ENCODE results near the gene C15orf61. TPM values are rescaled to one million over a fixed set of nuclear protein-coding genes. Genes with fewer than 3 reads are reported as not detected.
A peak's percentile ranks its signal among the peaks of the same experiment; 100 is the strongest.

The C15orf61 gene
- total RNA-seq, 2 donors from 2014 or later = 13.6 to 15.0 TPM

DNA sequence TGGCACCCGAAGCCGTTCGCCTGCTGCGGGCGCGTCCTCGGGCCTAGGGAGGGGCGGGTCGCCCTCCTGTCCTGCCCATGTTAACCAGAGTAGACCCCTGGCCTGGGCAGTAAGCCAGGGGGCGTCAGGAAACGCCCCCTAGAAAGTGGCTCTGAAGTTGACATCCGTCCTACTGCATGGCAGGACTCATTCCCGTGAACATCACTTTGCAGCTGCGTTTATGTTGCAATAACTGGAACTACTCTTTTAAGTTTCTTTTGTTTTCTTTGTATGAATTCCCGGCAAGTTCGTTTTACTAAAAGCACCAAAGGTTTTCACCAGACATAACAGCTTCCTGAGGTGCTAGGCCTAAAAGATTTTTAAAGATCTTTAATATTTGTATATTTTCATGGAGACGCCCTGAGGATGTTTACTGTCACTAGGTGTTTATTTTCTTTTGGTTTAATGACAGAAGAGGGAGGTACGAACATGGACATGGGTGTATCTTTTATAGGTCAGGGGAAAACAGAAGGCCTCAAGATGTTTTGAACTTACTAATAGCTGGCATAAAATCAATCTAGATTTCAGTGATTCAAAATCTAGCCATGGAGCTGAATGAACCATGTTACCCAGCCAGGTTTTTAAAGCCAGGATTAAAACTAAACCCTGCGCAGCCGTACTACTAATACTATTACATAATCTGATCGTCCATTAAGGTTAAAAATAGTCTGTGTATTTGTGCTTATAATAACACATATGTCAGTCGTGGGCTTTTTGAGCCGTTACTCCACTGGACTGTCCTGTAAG is 1.0 kb downstream of the C15orf61 start:
- H3K27me3 ChIP-seq (replicated peaks; ENCODE audit: insufficient read depth) = no peaks in the 10 kb centered on the region
- TF ChIP-seq, protein P1, sequence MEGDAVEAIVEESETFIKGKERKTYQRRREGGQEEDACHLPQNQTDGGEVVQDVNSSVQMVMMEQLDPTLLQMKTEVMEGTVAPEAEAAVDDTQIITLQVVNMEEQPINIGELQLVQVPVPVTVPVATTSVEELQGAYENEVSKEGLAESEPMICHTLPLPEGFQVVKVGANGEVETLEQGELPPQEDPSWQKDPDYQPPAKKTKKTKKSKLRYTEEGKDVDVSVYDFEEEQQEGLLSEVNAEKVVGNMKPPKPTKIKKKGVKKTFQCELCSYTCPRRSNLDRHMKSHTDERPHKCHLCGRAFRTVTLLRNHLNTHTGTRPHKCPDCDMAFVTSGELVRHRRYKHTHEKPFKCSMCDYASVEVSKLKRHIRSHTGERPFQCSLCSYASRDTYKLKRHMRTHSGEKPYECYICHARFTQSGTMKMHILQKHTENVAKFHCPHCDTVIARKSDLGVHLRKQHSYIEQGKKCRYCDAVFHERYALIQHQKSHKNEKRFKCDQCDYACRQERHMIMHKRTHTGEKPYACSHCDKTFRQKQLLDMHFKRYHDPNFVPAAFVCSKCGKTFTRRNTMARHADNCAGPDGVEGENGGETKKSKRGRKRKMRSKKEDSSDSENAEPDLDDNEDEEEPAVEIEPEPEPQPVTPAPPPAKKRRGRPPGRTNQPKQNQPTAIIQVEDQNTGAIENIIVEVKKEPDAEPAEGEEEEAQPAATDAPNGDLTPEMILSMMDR (IDR thresholded peaks at IDR 0.05) = no peak
- TF ChIP-seq POLR2AphosphoS5 (IDR thresholded peaks at IDR 0.05) = peak; percentile 28
- TF ChIP-seq POLR2A (IDR thresholded peaks at IDR 0.05) = no peak
- H3K4me3 ChIP-seq = peak overlapping the region; percentile 64 to 85
- no peak for DNase-seq (ENCODE audit: low spot score)
- peaks cover 4% of the 10 kb centered on the region for H3K4me1 ChIP-seq (replicated peaks)
- intact Hi-C loops (cut with DNase I) = loop anchor here (5.0 kb wide), 1 partner anchor 315 kb away; no protein-coding TSS in a partner anchor
- WGBS = under 1% methylated on average over 23 of the region's 23 CpGs
- H3K9me3 ChIP-seq = no peaks in the 10 kb centered on the region
- H3K36me3 ChIP-seq = no peaks in the 10 kb centered on the region
- peak overlapping the region; percentile 95 for H3K27ac ChIP-seq

DNA sequence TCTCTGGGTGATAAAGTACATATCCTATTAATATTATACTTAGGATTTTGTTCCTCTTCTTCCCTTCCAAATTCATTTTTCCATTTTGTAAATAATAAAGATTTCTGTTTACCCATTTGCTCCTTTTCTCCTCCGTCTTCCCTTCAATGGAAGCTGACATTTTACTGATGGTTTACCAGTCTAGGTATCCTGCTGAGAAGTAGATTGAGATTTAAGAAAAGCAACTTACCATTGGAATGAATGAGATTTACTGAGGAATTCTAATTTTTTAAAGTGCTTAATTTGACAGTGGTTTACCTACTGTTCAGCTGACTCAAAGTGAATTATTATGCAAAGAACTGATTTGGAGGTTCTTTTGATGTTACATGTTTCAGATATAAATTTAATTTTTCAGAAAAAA is 2.4 kb downstream of the C15orf61 start:
- H3K9me3 ChIP-seq = no peaks in the 10 kb centered on the region
- intact Hi-C loops (cut with DNase I) = loop anchor here (5.0 kb wide), 1 partner anchor 314 kb away; no protein-coding TSS in a partner anchor
- peaks cover 4% of the 10 kb centered on the region for H3K4me1 ChIP-seq (replicated peaks)
- no peak overlapping the region for H3K27ac ChIP-seq
- no peaks in the 10 kb centered on the region for H3K36me3 ChIP-seq
- DNase-seq (ENCODE audit: low spot score) = no peak
- no peaks in the 10 kb centered on the region for H3K27me3 ChIP-seq (replicated peaks; ENCODE audit: insufficient read depth)
- no peak overlapping the region for H3K4me3 ChIP-seq
- TF ChIP-seq POLR2AphosphoS5 (IDR thresholded peaks at IDR 0.05) (no peak), POLR2A (IDR thresholded peaks at IDR 0.05) (no peak)
- TF ChIP-seq, protein P1 (IDR thresholded peaks at IDR 0.05) = no peak
- 73% methylated on average over 1 of the region's 1 CpG for WGBS

DNA sequence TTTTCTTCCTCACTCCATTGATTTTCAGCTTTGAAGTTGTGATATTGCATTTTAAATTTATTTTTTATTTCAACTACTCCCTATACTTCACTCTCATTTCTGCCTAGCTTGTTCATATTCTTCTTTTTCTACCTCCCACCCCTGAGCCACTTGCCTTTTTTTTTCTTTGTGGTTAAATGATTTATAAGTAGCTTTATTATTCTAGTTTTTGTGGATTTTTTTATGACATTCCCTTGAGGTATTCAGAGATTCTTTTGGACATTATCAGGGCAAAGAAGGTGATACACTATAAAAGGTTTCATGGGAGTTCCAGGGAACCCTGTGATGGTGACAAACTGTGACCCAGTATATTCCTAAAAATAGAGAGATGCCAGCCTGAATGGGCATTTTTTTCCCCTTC is 3.3 kb downstream of the C15orf61 start:
- no peak for DNase-seq (ENCODE audit: low spot score)
- Histone ChIP-seq H3K9me3 (no peaks in the 10 kb centered on the region), H3K27ac (no peak overlapping the region), H3K27me3 (replicated peaks; ENCODE audit: insufficient read depth) (no peaks in the 10 kb centered on the region), H3K36me3 (no peaks in the 10 kb centered on the region), H3K4me3 (no peak overlapping the region), H3K4me1 (replicated peaks) (peaks cover 4% of the 10 kb centered on the region)
- intact Hi-C loops (cut with DNase I) = loop anchor here (5.0 kb wide), 1 partner anchor 313 kb away; no protein-coding TSS in a partner anchor
- TF ChIP-seq, protein P1 (IDR thresholded peaks at IDR 0.05) = no peak
- TF ChIP-seq POLR2A (IDR thresholded peaks at IDR 0.05) (no peak), POLR2AphosphoS5 (IDR thresholded peaks at IDR 0.05) (no peak)

DNA sequence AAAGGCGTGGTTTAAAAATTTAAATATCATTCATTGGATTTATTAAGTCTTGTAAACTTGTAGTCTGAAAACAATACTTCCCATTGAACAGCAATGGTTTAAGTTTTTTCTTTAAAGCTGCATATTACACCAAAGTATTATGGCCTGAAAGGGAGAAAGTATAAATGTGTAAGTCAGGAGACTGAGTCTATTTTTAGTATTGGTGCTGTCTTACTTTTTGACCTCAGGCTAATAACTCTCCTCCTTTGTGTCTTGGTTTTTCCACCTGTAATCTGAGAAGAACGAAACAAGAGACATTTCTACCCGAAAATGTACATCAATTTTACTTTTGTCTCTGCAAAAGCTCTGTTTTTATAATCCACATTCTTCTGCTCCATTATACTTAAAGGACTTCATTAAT is 7.6 kb downstream of the C15orf61 start:
- intact Hi-C loops (cut with DNase I) = no loop called here

More for the DNA sequence above, 7.6 kb downstream of the C15orf61 start:
- TF ChIP-seq POLR2A (IDR thresholded peaks at IDR 0.05) = no peak
- TF ChIP-seq POLR2AphosphoS5 (IDR thresholded peaks at IDR 0.05) = no peak
- TF ChIP-seq, protein P1 (IDR thresholded peaks at IDR 0.05) = no peak
- Histone ChIP-seq H3K27ac (no peak overlapping the region), H3K36me3 (no peaks in the 10 kb centered on the region), H3K4me1 (replicated peaks) (no peaks in the 10 kb centered on the region), H3K4me3 (no peak overlapping the region), H3K9me3 (no peaks in the 10 kb centered on the region), H3K27me3 (replicated peaks; ENCODE audit: insufficient read depth) (no peaks in the 10 kb centered on the region)
- WGBS = 88% methylated on average over 3 of the region's 3 CpGs
- no peak for DNase-seq (ENCODE audit: low spot score)
